Measurements from ENCODE around the gene TBC1D25.

TBC1D25 gene

GRCh38 chrX:48539345-48540027 is at the start of gene TBC1D25 (continued):
- TF ChIP-seq GLIS2 (tag by site-specific recombination; IDR thresholded peaks at IDR 0.05) (peak; percentile 96), ZNF223 (tag by site-specific recombination; IDR thresholded peaks at IDR 0.05) (peak; percentile 100), ZNF48 (tag by site-specific recombination; IDR thresholded peaks at IDR 0.05) (no peak), ZBTB48 (tag by site-specific recombination; IDR thresholded peaks at IDR 0.05) (peak; percentile 36; the same call in 1 of the 2 replicates), SP2 (tag by site-specific recombination; IDR thresholded peaks at IDR 0.05) (peak; percentile 88), IKZF3 (tag by site-specific recombination; IDR thresholded peaks at IDR 0.05) (no peak), ZNF239 (tag by site-specific recombination; IDR thresholded peaks at IDR 0.05) (no peak), FEZF1 (tag by site-specific recombination; IDR thresholded peaks at IDR 0.05) (0 out of 2 replicates have a peak, but pooled peaks have one; percentile 22), ZSCAN5A (tag by site-specific recombination; IDR thresholded peaks at IDR 0.05) (peak; percentile 53; the same call in 1 of the 2 replicates), MEIS1 (CRISPR knock-in tag; IDR thresholded peaks at IDR 0.05; ENCODE audit: borderline replicate concordance) (no peak), ZNF501 (tag by site-specific recombination; IDR thresholded peaks at IDR 0.05) (peak; percentile 90), PATZ1 (tag by site-specific recombination; IDR thresholded peaks at IDR 0.05) (peak; percentile 95), ZFP69B (tag by site-specific recombination; IDR thresholded peaks at IDR 0.05) (no peak), GLI4 (tag by site-specific recombination; IDR thresholded peaks at IDR 0.05) (peak; percentile 78; the same call in 1 of the 2 replicates), ZNF19 (tag by site-specific recombination; IDR thresholded peaks at IDR 0.05; ENCODE audit: low read depth) (no peak), ZNF366 (tag by site-specific recombination; conservative IDR thresholded peaks at IDR 0.05) (no peak), ZNF169 (tag by site-specific recombination; IDR thresholded peaks at IDR 0.05) (no peak), ZNF529 (tag by site-specific recombination; IDR thresholded peaks at IDR 0.05; ENCODE audit: insufficient replicate concordance) (no peak), ZNF830 (tag by site-specific recombination; IDR thresholded peaks at IDR 0.05; ENCODE audit: low read depth) (no peak), ZNF426 (tag by site-specific recombination; IDR thresholded peaks at IDR 0.05) (no peak), ZNF654 (tag by site-specific recombination; IDR thresholded peaks at IDR 0.05; ENCODE audit: low read depth) (no peak; the same call in 1 of the 2 replicates), ZNF473 (tag by site-specific recombination; IDR thresholded peaks at IDR 0.05) (no peak), KLF17 (tag by site-specific recombination; IDR thresholded peaks at IDR 0.05) (peak; percentile 36; the same call in 1 of the 2 replicates), GFI1B (tag by site-specific recombination; IDR thresholded peaks at IDR 0.05) (no peak), ZBTB6 (tag by site-specific recombination; IDR thresholded peaks at IDR 0.05) (no peak), ZNF768 (tag by site-specific recombination; IDR thresholded peaks at IDR 0.05) (no peak; the same call in 1 of the 2 replicates), ZNF354C (tag by site-specific recombination; IDR thresholded peaks at IDR 0.05; ENCODE audit: borderline replicate concordance, low read depth) (no peak), ATF2 (tag by site-specific recombination; IDR thresholded peaks at IDR 0.05; ENCODE audit: low read depth) (peak; percentile 100), ZNF510 (tag by site-specific recombination; IDR thresholded peaks at IDR 0.05; ENCODE audit: insufficient replicate concordance) (no peak), ZFP41 (tag by site-specific recombination; IDR thresholded peaks at IDR 0.05; ENCODE audit: borderline replicate concordance) (no peak), ZSCAN23 (tag by site-specific recombination; IDR thresholded peaks at IDR 0.05) (no peak), ZNF658 (tag by site-specific recombination; IDR thresholded peaks at IDR 0.05) (no peak), ZNF274 (IDR thresholded peaks at IDR 0.05; ENCODE audit: low read length) (no peak), ZNF274 (tag by site-specific recombination; IDR thresholded peaks at IDR 0.05; ENCODE audit: borderline replicate concordance) (no peak), TRIM28 (IDR thresholded peaks at IDR 0.05; ENCODE audit: borderline replicate concordance, low read length) (no peak)
